ENCODE results near the gene CACNA1E.

Gene CACNA1E

DNA sequence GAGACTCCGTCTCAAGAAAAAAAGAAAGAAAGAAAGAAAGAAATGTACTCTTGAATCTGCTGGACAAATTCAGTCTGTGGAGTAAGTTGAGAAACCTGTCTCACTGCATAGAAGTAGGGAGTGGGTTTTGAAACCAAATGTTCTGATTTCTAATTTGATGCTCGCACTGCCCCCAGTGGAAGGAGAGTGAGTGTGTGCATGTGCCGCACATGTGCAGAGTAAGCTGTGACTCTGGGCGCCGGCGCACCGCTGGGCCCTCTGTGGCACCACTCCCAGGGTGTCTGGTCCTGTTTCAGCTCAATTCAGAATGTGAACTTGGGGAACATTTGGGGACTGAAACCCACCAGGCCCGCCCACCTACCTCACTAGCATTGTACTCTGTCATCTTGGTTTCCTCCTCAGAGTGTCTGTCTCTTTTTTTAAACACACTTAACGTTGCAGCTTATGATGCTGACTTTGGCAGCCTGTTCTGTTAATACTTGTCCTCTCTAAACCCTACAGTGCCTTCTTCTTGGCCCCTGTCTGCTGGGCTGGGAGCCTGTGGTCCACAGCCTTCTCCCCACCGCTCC lies 104.6 kb downstream of the CACNA1E start:
- no peak for DNase-seq (ENCODE audit: low read depth in 2 of 2)

DNA sequence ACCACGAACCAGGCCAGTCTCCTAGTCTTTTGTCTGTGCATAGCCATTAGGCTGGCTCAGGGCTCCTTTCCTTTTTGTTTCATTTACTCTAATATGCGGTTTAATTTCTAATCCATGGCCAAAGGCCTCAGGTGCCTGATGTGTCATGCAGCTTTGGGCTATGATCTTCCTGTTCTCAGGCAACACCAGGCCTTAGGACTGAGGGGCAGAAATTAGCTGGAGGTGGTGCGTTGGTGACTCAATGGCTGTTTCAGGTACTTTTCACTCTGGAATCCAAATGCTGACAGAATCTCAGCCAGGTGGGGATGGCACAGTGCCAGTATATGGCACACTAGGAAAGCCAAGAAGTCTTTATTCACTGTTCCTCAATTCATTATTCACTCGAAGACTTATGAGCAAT lies 105.3 kb downstream of the CACNA1E start:
- DNase-seq (ENCODE audit: low read depth in 2 of 2): no peak

DNA sequence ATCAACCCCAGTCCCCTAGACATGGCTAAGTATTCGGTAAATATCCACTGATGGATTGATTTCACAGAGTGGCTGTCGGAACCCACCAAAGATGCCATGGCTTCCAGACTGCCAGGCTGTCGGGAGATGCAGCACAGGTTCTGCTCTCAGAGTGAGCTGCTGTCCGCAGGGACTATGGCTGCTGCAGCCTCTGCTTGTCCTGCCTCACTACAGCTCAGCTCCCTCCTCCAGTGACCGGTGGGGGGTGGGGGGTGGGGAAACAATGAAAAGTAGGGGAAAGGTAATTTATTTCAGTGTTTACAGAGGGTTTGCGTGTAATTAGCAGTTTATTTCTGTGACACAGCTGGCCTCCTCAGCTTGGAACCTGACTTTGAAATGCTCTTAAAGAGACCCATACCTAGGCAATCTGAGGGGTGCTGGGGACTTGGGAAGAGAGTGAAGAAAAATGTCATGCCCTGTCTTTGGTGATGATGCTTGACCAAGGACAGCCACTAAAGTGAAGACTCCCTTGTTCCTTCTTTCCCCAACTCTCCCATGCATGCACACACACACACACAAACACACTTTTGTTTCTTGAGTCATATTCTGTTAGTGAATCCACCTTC lies 109.0 kb downstream of the CACNA1E start:
- DNase-seq (ENCODE audit: low read depth in 2 of 2): no peak

GRCh38 chr1:181593042-181593441 lies 109.7 kb downstream of the CACNA1E start:
- no peak for DNase-seq (ENCODE audit: low read depth in 2 of 2)

DNA sequence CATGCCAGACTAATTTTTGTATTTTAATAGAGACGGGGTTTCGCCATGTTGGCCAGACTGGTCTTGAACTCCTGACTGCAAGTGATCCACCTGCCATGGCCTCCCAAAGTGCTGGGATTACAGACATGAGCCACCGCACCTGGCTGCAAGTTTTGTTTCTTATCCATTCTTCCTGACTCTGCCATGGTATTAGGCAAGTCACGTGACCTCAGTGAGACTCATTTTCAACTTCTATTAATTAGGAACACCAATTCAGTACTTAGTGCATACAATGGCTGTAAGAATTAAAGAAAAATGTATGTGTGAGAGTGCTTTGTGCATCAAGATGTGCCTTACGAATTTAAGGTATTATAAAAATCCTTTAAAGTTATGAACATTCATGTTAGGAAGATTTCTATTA lies 111.2 kb downstream of the CACNA1E start:
- no peak for DNase-seq (ENCODE audit: low read depth in 2 of 2)

DNA sequence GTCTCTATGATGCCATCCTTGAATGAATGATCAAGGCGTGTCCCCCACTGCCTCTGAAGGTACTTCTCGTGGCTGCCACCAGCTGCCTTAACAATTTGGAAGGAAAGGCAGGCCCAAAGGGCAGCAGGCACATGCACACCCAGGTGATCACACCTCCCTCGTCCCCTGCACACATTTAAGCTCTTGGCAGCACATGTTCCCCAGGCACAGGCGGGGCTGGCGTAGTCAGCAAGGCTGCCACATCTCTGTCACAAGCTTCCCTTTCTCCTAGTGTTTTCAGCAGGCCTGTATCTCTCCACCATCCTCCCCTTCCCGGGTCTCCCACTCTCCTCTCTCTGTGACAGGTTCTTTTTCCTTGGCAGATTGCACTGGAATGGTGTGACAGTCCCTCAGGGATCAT lies 111.9 kb downstream of the CACNA1E start:
- no peak for DNase-seq (ENCODE audit: low read depth in 2 of 2)

GRCh38 chr1:181601186-181601950 lies 118.1 kb downstream of the CACNA1E start:
- DNase-seq (ENCODE audit: low read depth in 2 of 2): no peak

DNA sequence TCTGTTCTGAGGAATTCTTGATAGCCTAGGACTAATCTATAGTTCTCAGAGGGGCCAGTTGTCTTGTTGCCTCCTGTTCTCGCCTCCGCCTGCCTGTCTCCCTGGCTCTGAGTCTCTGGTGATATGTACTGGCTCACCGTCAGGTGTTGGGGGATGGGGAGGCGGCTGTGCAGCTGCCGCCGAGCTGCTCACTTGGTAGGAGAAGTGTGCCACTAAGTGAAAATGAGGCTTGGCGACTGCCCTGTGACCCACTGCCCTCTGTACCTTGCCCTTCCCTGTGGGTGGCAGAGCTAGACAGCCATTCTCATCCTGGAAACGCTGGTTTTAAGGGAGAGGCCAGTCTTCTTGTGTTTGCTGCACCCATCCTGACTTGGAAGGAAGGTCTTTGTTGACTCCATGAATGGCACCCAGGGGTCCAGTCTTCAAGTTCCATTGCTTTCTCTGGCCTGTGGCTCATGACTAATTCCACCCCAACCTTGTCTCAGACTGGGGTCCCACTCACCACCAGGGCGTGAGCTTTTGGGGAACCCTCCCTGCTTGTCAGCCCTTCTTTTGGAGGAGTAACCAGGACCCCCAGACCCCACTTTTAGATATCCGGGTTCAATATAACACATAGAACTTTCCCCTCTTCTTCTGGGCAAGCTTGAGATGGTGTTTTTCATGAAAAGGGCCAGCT lies 120.6 kb downstream of the CACNA1E start:
- no peak for DNase-seq (ENCODE audit: low read depth in 2 of 2)

GRCh38 chr1:181604482-181605249 lies 121.3 kb downstream of the CACNA1E start:
- DNase-seq (ENCODE audit: low read depth in 2 of 2): no peak

- no peak for DNase-seq (ENCODE audit: low read depth in 2 of 2)
Observed at GRCh38 chr1:181607524-181607923, 124.2 kb downstream of the CACNA1E start.

DNA sequence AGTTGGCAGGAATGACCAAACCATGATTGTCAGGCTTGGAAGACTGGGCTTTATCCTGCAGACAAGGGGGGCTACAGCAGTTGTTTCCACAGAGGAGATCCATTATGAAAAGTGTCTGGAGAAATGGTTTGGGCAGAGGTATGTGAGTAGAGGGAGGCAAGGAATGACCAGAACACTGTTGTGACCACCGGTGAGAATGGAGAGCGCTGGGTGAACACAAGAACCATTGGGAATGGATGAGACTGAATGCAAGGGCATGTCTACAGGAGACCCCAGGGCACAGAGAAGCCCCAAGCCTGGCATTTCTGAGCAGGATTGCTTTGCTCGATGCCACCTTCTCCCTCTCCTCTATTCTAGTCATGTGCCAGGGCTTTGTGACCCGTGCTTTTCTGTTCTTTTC lies 125.1 kb downstream of the CACNA1E start:
- no peak for DNase-seq (ENCODE audit: low read depth in 2 of 2)

DNA sequence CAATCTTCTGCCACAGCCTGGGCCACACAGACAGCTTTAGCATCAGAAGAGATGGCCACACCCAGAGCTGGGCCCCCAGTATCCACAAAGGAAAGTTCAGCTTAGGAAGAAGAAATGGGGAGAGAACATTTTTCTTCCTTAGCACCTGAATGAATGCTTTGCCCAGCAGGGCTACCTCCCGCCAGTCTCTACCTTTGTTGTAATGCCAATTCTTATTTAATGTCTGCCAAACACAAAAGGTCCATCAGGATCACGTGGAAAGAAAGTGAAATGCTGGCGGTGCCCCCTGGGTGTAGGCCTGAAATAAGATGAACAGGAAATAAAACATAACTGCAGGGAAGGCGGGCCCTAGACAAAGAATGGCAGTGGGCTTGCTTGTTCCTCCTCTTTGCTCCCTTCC lies 125.6 kb downstream of the CACNA1E start:
- DNase-seq (ENCODE audit: low read depth in 2 of 2): no peak

DNA sequence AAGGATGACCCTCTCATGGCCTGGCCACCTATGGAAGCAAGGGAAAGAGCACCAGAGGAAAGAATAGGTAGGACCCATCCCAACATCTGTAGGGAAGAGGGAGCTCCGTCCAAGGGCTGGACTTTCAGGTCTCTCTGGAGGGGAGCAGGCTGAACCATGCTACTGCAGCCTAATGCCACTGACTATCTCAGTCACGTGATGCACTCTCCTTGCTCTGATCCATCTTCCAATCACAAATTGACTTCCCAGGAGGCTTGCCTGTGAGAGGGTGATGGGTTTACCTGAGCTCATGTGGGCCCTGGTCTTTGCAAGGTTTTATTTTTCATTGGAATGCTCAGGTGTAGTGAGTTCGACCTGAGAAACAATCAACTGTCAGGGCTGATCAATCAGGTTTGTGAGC lies 128.8 kb downstream of the CACNA1E start:
- DNase-seq (ENCODE audit: low read depth in 2 of 2): no peak

- no peak for DNase-seq (ENCODE audit: low read depth in 2 of 2)
Observed at GRCh38 chr1:181618559-181618958, 135.2 kb downstream of the CACNA1E start.

DNA sequence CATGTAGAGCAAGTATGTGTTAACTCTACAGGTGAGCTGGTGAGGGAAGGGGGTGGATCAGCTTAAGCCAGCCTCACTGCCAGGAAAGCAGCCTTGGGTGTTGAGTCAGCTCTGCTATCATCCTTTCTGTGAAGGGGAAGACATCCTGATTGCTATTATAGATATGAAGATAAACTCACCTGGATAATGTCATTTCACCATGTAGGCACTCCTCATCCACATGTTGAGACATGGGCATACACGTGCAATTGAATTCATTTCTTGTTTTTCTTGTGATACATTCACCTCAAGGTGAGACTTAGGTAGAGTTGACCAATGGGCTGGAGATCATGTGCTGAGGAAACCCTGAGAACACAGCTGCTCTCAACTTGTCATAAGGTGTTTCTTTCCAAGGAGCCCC lies 136.9 kb downstream of the CACNA1E start:
- DNase-seq (ENCODE audit: low read depth in 2 of 2): no peak

GRCh38 chr1:181623850-181624249 lies 140.5 kb downstream of the CACNA1E start:
- no peak for DNase-seq (ENCODE audit: low read depth in 2 of 2)

DNA sequence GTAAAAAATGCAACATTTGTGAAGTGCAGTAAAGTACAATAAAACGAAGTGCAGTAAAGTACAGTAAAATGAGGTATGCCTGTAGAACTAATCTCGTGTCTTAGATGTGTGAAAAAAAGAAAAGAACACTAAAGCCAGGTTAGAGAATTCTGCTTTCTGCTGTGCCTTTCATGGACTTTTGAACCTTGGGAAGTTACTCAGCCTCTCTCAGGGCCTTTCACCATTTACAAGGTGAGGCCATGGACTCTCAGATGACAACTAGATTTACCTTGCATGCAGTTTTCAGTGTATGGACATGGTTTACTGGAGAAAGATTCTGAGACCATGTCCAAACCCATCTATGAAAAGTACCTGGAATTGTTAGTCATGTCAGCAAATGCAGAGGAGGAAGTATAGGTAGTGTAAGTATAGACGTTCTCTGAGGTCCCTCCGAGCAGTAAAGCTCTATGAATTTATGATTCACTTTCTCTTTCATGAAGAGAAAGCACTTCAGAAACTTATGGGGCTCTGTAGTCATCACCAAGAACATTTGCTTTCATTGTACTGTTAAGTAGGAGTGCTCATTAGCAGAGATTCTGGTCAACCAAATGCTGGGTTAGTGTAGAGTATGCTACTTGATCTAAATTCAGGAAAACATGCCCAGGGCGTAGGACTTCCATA lies 143.1 kb downstream of the CACNA1E start:
- no peak for DNase-seq (ENCODE audit: low read depth in 2 of 2)

DNA sequence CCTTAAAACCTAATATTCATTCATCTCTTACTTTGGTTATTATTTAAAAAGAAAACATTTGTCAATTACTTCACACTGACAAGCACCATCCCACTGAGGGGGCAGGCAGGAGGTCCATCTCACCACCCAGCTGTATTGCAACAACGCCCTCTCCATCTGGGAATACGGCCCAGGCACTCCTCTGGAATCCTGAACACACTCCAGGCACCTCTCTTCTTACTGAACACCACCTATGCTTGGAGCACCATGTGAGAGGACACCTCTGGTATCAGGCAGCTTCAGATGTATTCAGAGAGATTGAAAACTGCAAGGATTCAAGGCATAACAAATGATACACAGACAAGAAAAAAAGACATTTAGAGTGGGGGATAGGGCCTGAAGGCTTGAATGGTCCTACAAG lies 147.1 kb downstream of the CACNA1E start:
- DNase-seq (ENCODE audit: low read depth in 2 of 2): no peak

GRCh38 chr1:181630838-181631237 lies 147.5 kb downstream of the CACNA1E start:
- DNase-seq (ENCODE audit: low read depth in 2 of 2): no peak

DNA sequence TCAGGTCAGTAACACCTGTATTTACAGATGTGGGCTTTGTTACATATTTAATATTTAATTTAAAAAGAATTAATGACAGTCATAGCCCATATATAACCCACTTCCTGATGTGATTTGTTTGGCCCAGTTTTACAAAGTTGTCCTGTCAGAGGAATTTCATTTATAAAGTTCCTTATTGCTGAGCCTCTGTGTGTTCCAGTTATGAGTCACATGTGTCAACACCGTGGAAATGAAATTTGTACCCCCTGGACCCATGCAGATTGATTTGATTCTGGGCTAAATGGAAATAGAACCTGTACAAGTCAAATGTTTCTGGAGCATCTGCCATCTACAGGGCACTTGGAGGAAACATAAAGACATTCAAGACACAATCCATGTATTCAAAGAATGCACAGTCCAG lies 149.2 kb downstream of the CACNA1E start:
- no peak for DNase-seq (ENCODE audit: low read depth in 2 of 2)

- no peak for DNase-seq (ENCODE audit: low read depth in 2 of 2)
Observed at GRCh38 chr1:181632960-181633359, 149.6 kb downstream of the CACNA1E start.
